ENCODE measurements around the gene NQO2.

DNA sequence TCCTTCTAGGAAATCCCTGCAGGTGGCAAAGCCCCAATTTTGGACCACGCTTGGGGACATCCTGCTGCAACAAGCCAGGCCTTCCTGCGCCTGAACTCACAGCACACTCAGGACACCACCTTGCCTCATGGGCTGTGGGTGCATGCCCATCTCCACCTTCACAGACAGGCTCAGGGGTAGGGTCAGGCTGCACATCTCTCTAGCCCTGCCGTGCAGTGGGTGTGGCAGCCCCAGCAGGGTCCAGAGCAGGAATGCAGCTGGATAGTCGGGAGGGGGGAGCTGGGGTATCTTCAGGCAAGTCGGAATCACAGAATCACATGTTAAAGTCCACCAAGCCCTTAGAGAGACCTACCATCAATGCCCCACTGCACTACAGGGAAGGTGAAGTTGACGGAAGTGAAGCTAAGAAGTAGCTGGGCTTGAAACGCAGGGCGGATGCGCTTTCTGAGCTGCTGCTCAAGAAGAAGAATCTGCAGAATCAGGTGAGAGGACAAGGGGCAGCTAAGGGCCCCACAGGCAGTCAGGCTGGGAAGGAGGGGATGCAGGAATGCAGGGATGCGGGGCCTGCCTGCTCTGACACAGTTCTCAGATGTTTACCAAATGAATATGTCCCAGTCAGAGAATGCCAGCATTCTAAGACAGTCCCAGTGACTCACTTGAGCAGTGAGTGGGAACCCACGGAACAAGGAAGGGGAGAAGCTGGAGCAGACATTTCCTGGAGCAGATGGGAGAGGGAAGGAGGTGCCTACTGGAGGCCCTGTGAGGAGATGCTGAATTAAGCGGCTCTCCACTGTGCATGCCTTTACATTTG, 39.6 kb upstream of the NQO2 start:
- TF ChIP-seq, protein P1, sequence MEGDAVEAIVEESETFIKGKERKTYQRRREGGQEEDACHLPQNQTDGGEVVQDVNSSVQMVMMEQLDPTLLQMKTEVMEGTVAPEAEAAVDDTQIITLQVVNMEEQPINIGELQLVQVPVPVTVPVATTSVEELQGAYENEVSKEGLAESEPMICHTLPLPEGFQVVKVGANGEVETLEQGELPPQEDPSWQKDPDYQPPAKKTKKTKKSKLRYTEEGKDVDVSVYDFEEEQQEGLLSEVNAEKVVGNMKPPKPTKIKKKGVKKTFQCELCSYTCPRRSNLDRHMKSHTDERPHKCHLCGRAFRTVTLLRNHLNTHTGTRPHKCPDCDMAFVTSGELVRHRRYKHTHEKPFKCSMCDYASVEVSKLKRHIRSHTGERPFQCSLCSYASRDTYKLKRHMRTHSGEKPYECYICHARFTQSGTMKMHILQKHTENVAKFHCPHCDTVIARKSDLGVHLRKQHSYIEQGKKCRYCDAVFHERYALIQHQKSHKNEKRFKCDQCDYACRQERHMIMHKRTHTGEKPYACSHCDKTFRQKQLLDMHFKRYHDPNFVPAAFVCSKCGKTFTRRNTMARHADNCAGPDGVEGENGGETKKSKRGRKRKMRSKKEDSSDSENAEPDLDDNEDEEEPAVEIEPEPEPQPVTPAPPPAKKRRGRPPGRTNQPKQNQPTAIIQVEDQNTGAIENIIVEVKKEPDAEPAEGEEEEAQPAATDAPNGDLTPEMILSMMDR (IDR thresholded peaks at IDR 0.05) = no peak
- TF ChIP-seq POLR2A (IDR thresholded peaks at IDR 0.05) = no peak

All from lower leg skin (tissue), 3 donors.